Activated T-cell treated with anti-CD3 and anti-CD28 coated beads, Interleukin-2, amount 50 U/mL, for 24 hours (primary cell): ENCODE results near the gene HSP90B1.

Source experiments
- DNase-seq: peaks from one replicate; pipeline ENCODE4 v3.0.0-alpha.2; 2020
- H3K27ac Mint-ChIP-seq: 2 replicates; pipeline ENCODE4 v1.8.0; 2020; ENCODE audit warnings: mild to moderate bottlenecking, mixed read lengths
- H3K27me3 Mint-ChIP-seq: 2 replicates; pipeline ENCODE4 v1.8.0; 2020; ENCODE audit warnings: mixed read lengths
- H3K36me3 Mint-ChIP-seq: 2 replicates; pipeline ENCODE4 v1.8.0; 2020; ENCODE audit warnings: low read depth, mixed read lengths
- H3K4me1 Mint-ChIP-seq: 2 replicates; pipeline ENCODE4 v1.8.0; 2020; ENCODE audit warnings: low read depth, mixed read lengths
- H3K4me3 Mint-ChIP-seq: 2 replicates; pipeline ENCODE4 v1.8.0; 2020; ENCODE audit warnings: mild to moderate bottlenecking, moderate library complexity, mixed read lengths
- H3K9me3 Mint-ChIP-seq: 2 replicates; pipeline ENCODE4 v1.8.0; 2020; ENCODE audit warnings: mixed read lengths

HSP90B1 gene

GRCh38 chr12:103975368-103975767, 45.2 kb downstream of the HSP90B1 start:
- peaks cover 31% of the 10 kb centered on the region for H3K4me1 Mint-ChIP-seq
- H3K9me3 Mint-ChIP-seq: no peaks in the 10 kb centered on the region
- DNase-seq: no peak
- H3K27me3 Mint-ChIP-seq: no peaks in the 10 kb centered on the region
- H3K36me3 Mint-ChIP-seq: peaks cover 85% of the 10 kb centered on the region
- no peak overlapping the region for H3K4me3 Mint-ChIP-seq
- H3K27ac Mint-ChIP-seq: peak overlapping the region; percentile 26

- no peaks in the 10 kb centered on the region for H3K27me3 Mint-ChIP-seq
- H3K4me3 Mint-ChIP-seq: no peak overlapping the region
- H3K36me3 Mint-ChIP-seq: peaks cover 86% of the 10 kb centered on the region
- H3K4me1 Mint-ChIP-seq: peaks cover 13% of the 10 kb centered on the region
- H3K9me3 Mint-ChIP-seq: no peaks in the 10 kb centered on the region
- peak overlapping the region; percentile 42 for H3K27ac Mint-ChIP-seq
- DNase-seq: no peak
Measured at GRCh38 chr12:103978384-103978982, 48.3 kb downstream of the HSP90B1 start.

- no peaks in the 10 kb centered on the region for H3K27me3 Mint-ChIP-seq
- DNase-seq: no peak
- peak overlapping the region; percentile 59 for H3K27ac Mint-ChIP-seq
- H3K9me3 Mint-ChIP-seq: no peaks in the 10 kb centered on the region
- H3K4me3 Mint-ChIP-seq: no peak overlapping the region
- no peaks in the 10 kb centered on the region for H3K4me1 Mint-ChIP-seq
- peaks cover 73% of the 10 kb centered on the region for H3K36me3 Mint-ChIP-seq
Measured at GRCh38 chr12:103986829-103987228, 56.6 kb downstream of the HSP90B1 start.

GRCh38 chr12:103994235-103994634, 64.0 kb downstream of the HSP90B1 start:
- DNase-seq: no peak
- H3K27ac Mint-ChIP-seq: no peak overlapping the region
- no peak overlapping the region for H3K4me3 Mint-ChIP-seq
- H3K36me3 Mint-ChIP-seq: peaks cover 19% of the 10 kb centered on the region
- no peaks in the 10 kb centered on the region for H3K4me1 Mint-ChIP-seq
- H3K27me3 Mint-ChIP-seq: peaks cover 2% of the 10 kb centered on the region
- no peaks in the 10 kb centered on the region for H3K9me3 Mint-ChIP-seq

GRCh38 chr12:103996595-103996994, 66.4 kb downstream of the HSP90B1 start:
- H3K4me1 Mint-ChIP-seq: no peaks in the 10 kb centered on the region
- H3K4me3 Mint-ChIP-seq: no peak overlapping the region
- H3K36me3 Mint-ChIP-seq: no peaks in the 10 kb centered on the region
- H3K27ac Mint-ChIP-seq: no peak overlapping the region
- no peaks in the 10 kb centered on the region for H3K9me3 Mint-ChIP-seq
- H3K27me3 Mint-ChIP-seq: peaks cover 20% of the 10 kb centered on the region
- no peak for DNase-seq

GRCh38 chr12:103997286-103997900, 67.2 kb downstream of the HSP90B1 start:
- H3K9me3 Mint-ChIP-seq: no peaks in the 10 kb centered on the region

More at GRCh38 chr12:103997286-103997900, 67.2 kb downstream of the HSP90B1 start:
- DNase-seq: no peak
- Mint-ChIP-seq H3K27me3 (peaks cover 25% of the 10 kb centered on the region), H3K4me1 (no peaks in the 10 kb centered on the region), H3K27ac (no peak overlapping the region), H3K36me3 (no peaks in the 10 kb centered on the region), H3K4me3 (no peak overlapping the region)
